ENCODE data around the gene TTC13. TPM values are rescaled to one million over a fixed set of nuclear protein-coding genes. Genes with fewer than 3 reads are reported as not detected.
"Not testable (repeated sequence)": the region's sequence is repeated elsewhere in the genome, so short reads cannot be mapped to it uniquely, and the experiment has no call there.

Gene TTC13
- total and polyA plus RNA-seq, 2 donors: 18.7 to 32.9 TPM

- DNase-seq (ENCODE audit: low read depth in 6 of 9, low spot score in 9 of 9): no peak
- Histone ChIP-seq H3K4me3 (ENCODE audit: low read length in 2 of 2) (no peak overlapping the region), H3K36me3 (ENCODE audit: control insufficient read depth in 2 of 2, insufficient read depth in 2 of 2, low read length in 1 of 2) (peaks cover 41 to 49% of the 10 kb centered on the region in 2 donors), H3K27ac (ENCODE audit: low read depth in 1 of 2, low read length in 1 of 2) (no peak overlapping the region), H3K27me3 (ENCODE audit: control insufficient read depth in 2 of 2, insufficient read depth in 1 of 2, low read length in 1 of 2) (no peaks in the 10 kb centered on the region), H3K4me1 (ENCODE audit: control insufficient read depth in 2 of 2, insufficient read depth in 2 of 2, low read length in 2 of 2) (no peaks in the 10 kb centered on the region), H3K9me3 (ENCODE audit: control insufficient read depth in 2 of 2, insufficient read depth in 1 of 2, low read length in 1 of 2) (peaks cover 1 to 8% of the 10 kb centered on the region in 2 donors)
Observed at GRCh38 chr1:231001892-231002291, 23.2 kb upstream of the TTC13 start.

GRCh38 chr1:231000639-231001038 is 22.0 kb upstream of the TTC13 start:
- WGBS: 100% methylated on average over 1 of the region's 1 CpG
- H3K27me3 ChIP-seq (ENCODE audit: control insufficient read depth in 2 of 2, insufficient read depth in 1 of 2, low read length in 1 of 2): no peaks in the 10 kb centered on the region
- H3K36me3 ChIP-seq (ENCODE audit: control insufficient read depth in 2 of 2, insufficient read depth in 2 of 2, low read length in 1 of 2): peaks cover 54 to 55% of the 10 kb centered on the region in 2 donors
- peaks cover 1 to 8% of the 10 kb centered on the region in 2 donors for H3K9me3 ChIP-seq (ENCODE audit: control insufficient read depth in 2 of 2, insufficient read depth in 1 of 2, low read length in 1 of 2)
- H3K27ac ChIP-seq (ENCODE audit: low read depth in 1 of 2, low read length in 1 of 2): no peak overlapping the region
- no peak overlapping the region for H3K4me3 ChIP-seq (ENCODE audit: low read length in 2 of 2)
- no peaks in the 10 kb centered on the region for H3K4me1 ChIP-seq (ENCODE audit: control insufficient read depth in 2 of 2, insufficient read depth in 2 of 2, low read length in 2 of 2)
- no peak for DNase-seq (ENCODE audit: low read depth in 6 of 9, low spot score in 9 of 9)

GRCh38 chr1:231000201-231000600 is 21.5 kb upstream of the TTC13 start:
- no peaks in the 10 kb centered on the region for H3K27me3 ChIP-seq (ENCODE audit: control insufficient read depth in 2 of 2, insufficient read depth in 1 of 2, low read length in 1 of 2)
- H3K4me3 ChIP-seq (ENCODE audit: low read length in 2 of 2): no peak overlapping the region
- no peaks in the 10 kb centered on the region for H3K4me1 ChIP-seq (ENCODE audit: control insufficient read depth in 2 of 2, insufficient read depth in 2 of 2, low read length in 2 of 2)
- WGBS: 97% methylated on average over 4 of the region's 4 CpGs
- DNase-seq (ENCODE audit: low read depth in 6 of 9, low spot score in 9 of 9): no peak
- peaks cover 55% of the 10 kb centered on the region in 2 donors for H3K36me3 ChIP-seq (ENCODE audit: control insufficient read depth in 2 of 2, insufficient read depth in 2 of 2, low read length in 1 of 2)
- no peak overlapping the region for H3K27ac ChIP-seq (ENCODE audit: low read depth in 1 of 2, low read length in 1 of 2)
- H3K9me3 ChIP-seq (ENCODE audit: control insufficient read depth in 2 of 2, insufficient read depth in 1 of 2, low read length in 1 of 2): peaks cover 1 to 8% of the 10 kb centered on the region in 2 donors

DNA sequence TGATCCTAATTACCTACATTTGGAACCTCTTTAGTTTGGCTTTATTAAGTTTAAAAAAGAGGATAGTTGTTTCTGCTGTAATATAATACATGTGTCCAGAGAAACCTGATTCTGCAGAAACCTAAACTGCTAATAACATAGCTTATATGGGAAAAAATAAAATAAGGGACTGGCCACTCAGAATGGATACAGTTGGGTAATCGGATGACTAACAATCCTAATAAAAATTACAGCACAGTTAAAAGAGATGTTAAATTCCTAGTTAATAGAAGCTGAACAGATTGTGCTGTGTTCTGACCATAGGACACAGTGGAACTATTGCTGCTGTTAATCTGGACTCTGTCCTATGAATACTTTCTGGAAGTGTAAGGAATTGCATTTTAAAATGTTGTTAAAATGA is 16.2 kb upstream of the TTC13 start:
- no peak for DNase-seq (ENCODE audit: low read depth in 6 of 9, low spot score in 9 of 9)
- Histone ChIP-seq H3K27me3 (ENCODE audit: control insufficient read depth in 2 of 2, insufficient read depth in 1 of 2, low read length in 1 of 2) (no peaks in the 10 kb centered on the region), H3K9me3 (ENCODE audit: control insufficient read depth in 2 of 2, insufficient read depth in 1 of 2, low read length in 1 of 2) (no peaks in the 10 kb centered on the region), H3K4me3 (ENCODE audit: low read length in 2 of 2) (no peak overlapping the region), H3K36me3 (ENCODE audit: control insufficient read depth in 2 of 2, insufficient read depth in 2 of 2, low read length in 1 of 2) (peaks cover 54 to 73% of the 10 kb centered on the region in 2 donors), H3K27ac (ENCODE audit: low read depth in 1 of 2, low read length in 1 of 2) (no peak overlapping the region), H3K4me1 (ENCODE audit: control insufficient read depth in 2 of 2, insufficient read depth in 2 of 2, low read length in 2 of 2) (no peaks in the 10 kb centered on the region)
- 95% methylated on average over 1 of the region's 1 CpG for WGBS

DNA sequence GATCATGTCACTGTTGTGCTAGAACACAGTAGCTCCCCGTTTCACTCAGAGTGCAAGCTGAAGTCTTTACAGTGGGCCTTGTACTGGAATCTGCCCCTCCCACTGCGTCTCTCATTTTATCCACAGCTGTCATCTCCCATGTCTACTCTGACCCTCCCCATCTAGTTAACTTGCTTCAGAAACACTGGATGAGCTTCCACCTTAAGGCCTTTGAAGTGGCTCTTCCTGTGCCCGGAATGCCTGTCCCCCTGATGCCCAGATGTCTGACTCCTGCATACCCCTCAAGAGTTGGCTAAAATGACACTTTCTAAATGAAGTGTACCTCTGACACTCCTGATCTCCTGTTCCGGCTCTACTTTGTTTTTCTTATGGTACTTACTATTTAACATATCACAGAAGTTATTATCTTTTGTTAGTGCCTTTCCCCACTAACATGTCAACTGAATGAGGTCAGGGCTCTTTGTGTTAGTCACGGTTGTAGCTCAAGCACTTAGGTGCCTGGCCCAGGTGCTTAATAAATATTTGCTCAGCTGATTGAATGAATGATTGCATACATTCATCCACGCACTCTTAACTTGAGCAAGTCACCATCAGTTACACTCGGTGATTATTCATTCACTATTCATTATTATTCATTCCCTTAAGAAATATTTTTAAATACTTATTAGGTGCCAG is 13.6 kb upstream of the TTC13 start:
- Histone ChIP-seq H3K4me1 (ENCODE audit: control insufficient read depth in 2 of 2, insufficient read depth in 2 of 2, low read length in 2 of 2) (no peaks in the 10 kb centered on the region), H3K9me3 (ENCODE audit: control insufficient read depth in 2 of 2, insufficient read depth in 1 of 2, low read length in 1 of 2) (no peaks in the 10 kb centered on the region), H3K4me3 (ENCODE audit: low read length in 2 of 2) (no peak overlapping the region), H3K27me3 (ENCODE audit: control insufficient read depth in 2 of 2, insufficient read depth in 1 of 2, low read length in 1 of 2) (no peaks in the 10 kb centered on the region), H3K27ac (ENCODE audit: low read depth in 1 of 2, low read length in 1 of 2) (no peak overlapping the region), H3K36me3 (ENCODE audit: control insufficient read depth in 2 of 2, insufficient read depth in 2 of 2, low read length in 1 of 2) (peaks cover 31 to 58% of the 10 kb centered on the region in 2 donors)
- DNase-seq (ENCODE audit: low read depth in 6 of 9, low spot score in 9 of 9): no peak
- 92% methylated on average over 7 of the region's 7 CpGs for WGBS

DNA sequence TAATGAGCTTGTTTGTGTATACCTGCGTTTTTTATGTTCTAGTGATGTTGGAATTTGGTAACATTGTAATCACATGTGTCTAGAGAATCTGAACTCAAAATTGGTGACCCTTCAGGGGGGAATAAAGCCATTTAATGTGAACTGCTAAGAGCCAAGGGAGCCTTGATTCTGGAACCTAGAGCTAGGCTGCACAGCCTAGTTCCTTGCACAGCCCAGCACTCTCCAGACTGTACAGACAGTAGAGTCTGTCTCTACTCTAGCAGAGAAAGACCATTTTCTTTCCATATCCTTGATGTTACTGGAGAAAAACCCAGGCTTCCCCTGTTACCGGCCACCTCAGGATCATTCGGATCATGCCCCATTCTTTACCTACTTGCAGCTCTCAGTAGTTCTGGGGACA is 8.8 kb upstream of the TTC13 start:
- 96% methylated on average over 3 of the region's 3 CpGs for WGBS
- H3K36me3 ChIP-seq (ENCODE audit: control insufficient read depth in 2 of 2, insufficient read depth in 2 of 2, low read length in 1 of 2): peaks cover 22 to 32% of the 10 kb centered on the region in 2 donors
- H3K9me3 ChIP-seq (ENCODE audit: control insufficient read depth in 2 of 2, insufficient read depth in 1 of 2, low read length in 1 of 2): no peaks in the 10 kb centered on the region
- no peak overlapping the region for H3K27ac ChIP-seq (ENCODE audit: low read depth in 1 of 2, low read length in 1 of 2)
- no peaks in the 10 kb centered on the region for H3K27me3 ChIP-seq (ENCODE audit: control insufficient read depth in 2 of 2, insufficient read depth in 1 of 2, low read length in 1 of 2)
- H3K4me1 ChIP-seq (ENCODE audit: control insufficient read depth in 2 of 2, insufficient read depth in 2 of 2, low read length in 2 of 2): no peaks in the 10 kb centered on the region
- no peak for DNase-seq (ENCODE audit: low read depth in 6 of 9, low spot score in 9 of 9)
- H3K4me3 ChIP-seq (ENCODE audit: low read length in 2 of 2): no peak overlapping the region

DNA sequence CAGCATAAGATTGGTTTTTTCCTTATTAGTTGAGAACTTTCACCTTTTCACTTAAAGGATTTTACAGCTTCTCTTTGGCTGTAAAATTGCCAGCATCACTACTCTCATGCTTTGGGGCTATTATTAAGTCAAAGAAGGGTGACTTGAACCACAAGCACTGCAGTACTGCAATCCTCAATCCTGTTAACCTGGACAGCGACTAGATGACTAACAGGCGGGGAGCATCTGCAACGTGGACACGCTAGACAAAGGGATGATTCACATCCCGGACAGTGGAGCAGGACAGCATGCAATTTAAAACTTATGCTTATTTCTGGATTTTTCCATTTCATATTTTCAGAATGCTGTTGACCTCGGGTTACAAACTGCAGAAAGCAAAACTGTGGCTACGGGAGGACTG is 8.3 kb upstream of the TTC13 start:
- Histone ChIP-seq H3K36me3 (ENCODE audit: control insufficient read depth in 2 of 2, insufficient read depth in 2 of 2, low read length in 1 of 2) (peaks cover 17 to 32% of the 10 kb centered on the region in 2 donors), H3K9me3 (ENCODE audit: control insufficient read depth in 2 of 2, insufficient read depth in 1 of 2, low read length in 1 of 2) (no peaks in the 10 kb centered on the region), H3K4me1 (ENCODE audit: control insufficient read depth in 2 of 2, insufficient read depth in 2 of 2, low read length in 2 of 2) (no peaks in the 10 kb centered on the region), H3K4me3 (ENCODE audit: low read length in 2 of 2) (no peak overlapping the region), H3K27ac (ENCODE audit: low read depth in 1 of 2, low read length in 1 of 2) (no peak overlapping the region), H3K27me3 (ENCODE audit: control insufficient read depth in 2 of 2, insufficient read depth in 1 of 2, low read length in 1 of 2) (no peaks in the 10 kb centered on the region)
- no peak for DNase-seq (ENCODE audit: low read depth in 6 of 9, low spot score in 9 of 9)
- WGBS: 98% methylated on average over 7 of the region's 7 CpGs

DNA sequence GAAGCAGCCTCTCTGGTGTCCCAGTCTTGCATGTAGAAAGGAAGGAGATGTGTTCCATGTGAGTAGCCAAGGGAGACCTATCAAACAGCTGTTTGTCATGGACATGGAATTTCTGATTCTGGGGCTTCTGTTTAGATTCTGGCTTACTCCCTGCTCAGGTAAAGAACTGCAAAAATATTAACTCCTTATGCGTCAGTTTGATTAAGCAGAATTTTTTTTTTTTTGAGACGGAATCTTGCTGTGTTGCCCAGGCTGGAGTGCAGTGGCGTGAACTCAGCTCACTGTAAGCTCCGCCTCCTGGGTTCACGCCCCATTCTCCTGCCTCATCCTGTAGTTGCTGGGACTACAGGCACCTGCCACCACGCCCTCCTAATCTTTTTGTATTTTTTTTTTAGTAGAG is 7.0 kb upstream of the TTC13 start:
- H3K27ac ChIP-seq (ENCODE audit: low read depth in 1 of 2, low read length in 1 of 2): no peak overlapping the region
- DNase-seq (ENCODE audit: low read depth in 6 of 9, low spot score in 9 of 9): no peak
- no peaks in the 10 kb centered on the region for H3K9me3 ChIP-seq (ENCODE audit: control insufficient read depth in 2 of 2, insufficient read depth in 1 of 2, low read length in 1 of 2)
- peaks cover 9 to 32% of the 10 kb centered on the region in 2 donors for H3K36me3 ChIP-seq (ENCODE audit: control insufficient read depth in 2 of 2, insufficient read depth in 2 of 2, low read length in 1 of 2)
- H3K4me3 ChIP-seq (ENCODE audit: low read length in 2 of 2): no peak overlapping the region
- H3K27me3 ChIP-seq (ENCODE audit: control insufficient read depth in 2 of 2, insufficient read depth in 1 of 2, low read length in 1 of 2): no peaks in the 10 kb centered on the region
- 96% methylated on average over 6 of the region's 6 CpGs for WGBS
- H3K4me1 ChIP-seq (ENCODE audit: control insufficient read depth in 2 of 2, insufficient read depth in 2 of 2, low read length in 2 of 2): no peaks in the 10 kb centered on the region

- H3K27me3 ChIP-seq (ENCODE audit: control insufficient read depth in 2 of 2, insufficient read depth in 1 of 2, low read length in 1 of 2); H3K4me1 ChIP-seq (ENCODE audit: control insufficient read depth in 2 of 2, insufficient read depth in 2 of 2, low read length in 2 of 2); H3K27ac ChIP-seq (ENCODE audit: low read depth in 1 of 2, low read length in 1 of 2); H3K4me3 ChIP-seq (ENCODE audit: low read length in 2 of 2); DNase-seq (ENCODE audit: low read depth in 6 of 9, low spot score in 9 of 9); H3K9me3 ChIP-seq (ENCODE audit: control insufficient read depth in 2 of 2, insufficient read depth in 1 of 2, low read length in 1 of 2): not testable (repeated sequence)
- 97% methylated on average over 10 of the region's 10 CpGs for WGBS
- H3K36me3 ChIP-seq (ENCODE audit: control insufficient read depth in 2 of 2, insufficient read depth in 2 of 2, low read length in 1 of 2): peaks cover 3 to 30% of the 10 kb centered on the region in 2 donors
Observed at GRCh38 chr1:230984622-230985515, 6.2 kb upstream of the TTC13 start.

Measured in thymus (tissue), 11 donors.